ENCODE data around the gene PIK3C2G.

The PIK3C2G gene

GRCh38 chr12:18400186-18400585 is 138.9 kb downstream of the PIK3C2G start:
- TF ChIP-seq SPI1 (IDR thresholded peaks at IDR 0.05; ENCODE audit: borderline replicate concordance, low read depth) (no peak), POLR2AphosphoS5 (IDR thresholded peaks at IDR 0.05; ENCODE audit: low read depth) (no peak), GABPA (IDR thresholded peaks at IDR 0.05; ENCODE audit: low read depth) (no peak)
- TF ChIP-seq, protein P1, sequence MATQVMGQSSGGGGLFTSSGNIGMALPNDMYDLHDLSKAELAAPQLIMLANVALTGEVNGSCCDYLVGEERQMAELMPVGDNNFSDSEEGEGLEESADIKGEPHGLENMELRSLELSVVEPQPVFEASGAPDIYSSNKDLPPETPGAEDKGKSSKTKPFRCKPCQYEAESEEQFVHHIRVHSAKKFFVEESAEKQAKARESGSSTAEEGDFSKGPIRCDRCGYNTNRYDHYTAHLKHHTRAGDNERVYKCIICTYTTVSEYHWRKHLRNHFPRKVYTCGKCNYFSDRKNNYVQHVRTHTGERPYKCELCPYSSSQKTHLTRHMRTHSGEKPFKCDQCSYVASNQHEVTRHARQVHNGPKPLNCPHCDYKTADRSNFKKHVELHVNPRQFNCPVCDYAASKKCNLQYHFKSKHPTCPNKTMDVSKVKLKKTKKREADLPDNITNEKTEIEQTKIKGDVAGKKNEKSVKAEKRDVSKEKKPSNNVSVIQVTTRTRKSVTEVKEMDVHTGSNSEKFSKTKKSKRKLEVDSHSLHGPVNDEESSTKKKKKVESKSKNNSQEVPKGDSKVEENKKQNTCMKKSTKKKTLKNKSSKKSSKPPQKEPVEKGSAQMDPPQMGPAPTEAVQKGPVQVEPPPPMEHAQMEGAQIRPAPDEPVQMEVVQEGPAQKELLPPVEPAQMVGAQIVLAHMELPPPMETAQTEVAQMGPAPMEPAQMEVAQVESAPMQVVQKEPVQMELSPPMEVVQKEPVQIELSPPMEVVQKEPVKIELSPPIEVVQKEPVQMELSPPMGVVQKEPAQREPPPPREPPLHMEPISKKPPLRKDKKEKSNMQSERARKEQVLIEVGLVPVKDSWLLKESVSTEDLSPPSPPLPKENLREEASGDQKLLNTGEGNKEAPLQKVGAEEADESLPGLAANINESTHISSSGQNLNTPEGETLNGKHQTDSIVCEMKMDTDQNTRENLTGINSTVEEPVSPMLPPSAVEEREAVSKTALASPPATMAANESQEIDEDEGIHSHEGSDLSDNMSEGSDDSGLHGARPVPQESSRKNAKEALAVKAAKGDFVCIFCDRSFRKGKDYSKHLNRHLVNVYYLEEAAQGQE (IDR thresholded peaks at IDR 0.05; ENCODE audit: insufficient replicate concordance, low read depth) = no peak
- TF ChIP-seq, protein P2, sequence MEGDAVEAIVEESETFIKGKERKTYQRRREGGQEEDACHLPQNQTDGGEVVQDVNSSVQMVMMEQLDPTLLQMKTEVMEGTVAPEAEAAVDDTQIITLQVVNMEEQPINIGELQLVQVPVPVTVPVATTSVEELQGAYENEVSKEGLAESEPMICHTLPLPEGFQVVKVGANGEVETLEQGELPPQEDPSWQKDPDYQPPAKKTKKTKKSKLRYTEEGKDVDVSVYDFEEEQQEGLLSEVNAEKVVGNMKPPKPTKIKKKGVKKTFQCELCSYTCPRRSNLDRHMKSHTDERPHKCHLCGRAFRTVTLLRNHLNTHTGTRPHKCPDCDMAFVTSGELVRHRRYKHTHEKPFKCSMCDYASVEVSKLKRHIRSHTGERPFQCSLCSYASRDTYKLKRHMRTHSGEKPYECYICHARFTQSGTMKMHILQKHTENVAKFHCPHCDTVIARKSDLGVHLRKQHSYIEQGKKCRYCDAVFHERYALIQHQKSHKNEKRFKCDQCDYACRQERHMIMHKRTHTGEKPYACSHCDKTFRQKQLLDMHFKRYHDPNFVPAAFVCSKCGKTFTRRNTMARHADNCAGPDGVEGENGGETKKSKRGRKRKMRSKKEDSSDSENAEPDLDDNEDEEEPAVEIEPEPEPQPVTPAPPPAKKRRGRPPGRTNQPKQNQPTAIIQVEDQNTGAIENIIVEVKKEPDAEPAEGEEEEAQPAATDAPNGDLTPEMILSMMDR (IDR thresholded peaks at IDR 0.05; ENCODE audit: insufficient read depth, low read length) = no peak
- Histone ChIP-seq H3K27me3 (ENCODE audit: insufficient read depth, poor library complexity, severe bottlenecking) (no peaks in the 10 kb centered on the region), H3K27ac (replicated peaks) (no peak overlapping the region), H3K4me3 (replicated peaks; ENCODE audit: insufficient read depth, low read length) (no peak overlapping the region)
- DNase-seq (ENCODE audit: low read depth in 1 of 2, low spot score in 1 of 2) = no peak

DNA sequence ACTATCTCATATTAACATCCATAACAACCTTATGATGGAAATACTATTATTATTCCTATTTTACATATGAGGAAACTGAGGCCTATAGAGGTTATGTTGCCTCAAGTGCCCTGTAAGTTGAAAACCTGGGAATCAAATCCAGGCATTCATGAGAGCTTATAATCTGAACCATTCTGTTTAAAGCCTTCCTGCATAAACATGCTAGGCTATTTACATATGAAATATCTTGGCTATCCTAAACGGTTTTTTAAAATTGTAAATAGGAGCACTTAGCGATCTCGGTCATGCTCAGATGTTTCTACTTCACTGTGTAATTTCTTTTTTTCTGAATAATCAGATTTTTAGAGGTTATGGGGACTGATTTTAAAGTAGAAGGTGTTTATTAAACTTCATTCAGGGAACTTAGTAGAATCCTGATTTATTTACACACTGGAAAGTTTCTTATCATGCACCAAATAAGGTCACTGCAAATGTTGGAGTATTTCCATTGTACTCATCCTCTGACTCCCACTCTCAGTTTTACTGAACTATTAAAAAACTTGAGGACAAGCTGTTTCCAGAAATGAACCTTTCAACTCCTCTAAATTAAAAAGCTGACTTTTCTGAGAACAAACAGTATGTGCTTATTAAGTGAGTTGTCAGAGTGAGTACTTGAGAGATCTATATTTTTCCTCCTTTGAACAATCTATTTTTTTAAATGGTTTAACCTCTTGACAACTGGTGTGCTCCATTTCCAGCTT is 141.7 kb downstream of the PIK3C2G start:
- no peak for DNase-seq (ENCODE audit: low read depth in 1 of 2, low spot score in 1 of 2)
- Histone ChIP-seq H3K27me3 (ENCODE audit: insufficient read depth, poor library complexity, severe bottlenecking) (no peaks in the 10 kb centered on the region), H3K27ac (replicated peaks) (no peak overlapping the region), H3K4me3 (replicated peaks; ENCODE audit: insufficient read depth, low read length) (no peak overlapping the region)
- TF ChIP-seq GABPA (IDR thresholded peaks at IDR 0.05; ENCODE audit: low read depth) = no peak
- TF ChIP-seq, protein P2 (IDR thresholded peaks at IDR 0.05; ENCODE audit: insufficient read depth, low read length) = no peak
- TF ChIP-seq SPI1 (IDR thresholded peaks at IDR 0.05; ENCODE audit: borderline replicate concordance, low read depth) = no peak
- TF ChIP-seq POLR2AphosphoS5 (IDR thresholded peaks at IDR 0.05; ENCODE audit: low read depth) = no peak
- TF ChIP-seq, protein P1 (IDR thresholded peaks at IDR 0.05; ENCODE audit: insufficient replicate concordance, low read depth) = no peak

DNA sequence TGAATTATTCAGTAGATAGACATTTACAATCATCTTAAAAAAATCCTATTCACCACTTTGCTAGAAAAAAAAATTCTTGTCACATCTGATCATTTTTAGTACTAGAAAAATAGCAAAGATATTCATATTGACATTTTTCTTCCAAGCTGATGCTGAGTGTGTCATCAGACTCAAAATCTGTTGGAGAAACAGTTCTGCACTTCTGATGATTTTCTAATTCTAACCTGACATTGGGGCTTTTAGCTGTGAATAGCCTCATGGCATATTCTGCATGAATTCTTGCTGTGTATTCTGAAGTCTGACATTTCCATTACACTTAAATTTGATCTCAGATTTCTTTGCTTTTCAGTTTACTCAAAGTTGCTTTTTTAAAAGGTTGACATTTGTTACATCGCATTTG is 150.1 kb downstream of the PIK3C2G start:
- no peak for DNase-seq (ENCODE audit: low read depth in 1 of 2, low spot score in 1 of 2)
- TF ChIP-seq GABPA (IDR thresholded peaks at IDR 0.05; ENCODE audit: low read depth) = no peak
- no peak for TF ChIP-seq POLR2AphosphoS5 (IDR thresholded peaks at IDR 0.05; ENCODE audit: low read depth)
- TF ChIP-seq SPI1 (IDR thresholded peaks at IDR 0.05; ENCODE audit: borderline replicate concordance, low read depth) = no peak
- TF ChIP-seq, protein P2 (IDR thresholded peaks at IDR 0.05; ENCODE audit: insufficient read depth, low read length) = no peak
- TF ChIP-seq, protein P1 (IDR thresholded peaks at IDR 0.05; ENCODE audit: insufficient replicate concordance, low read depth) = no peak
- Histone ChIP-seq H3K27ac (replicated peaks) (no peak overlapping the region), H3K4me3 (replicated peaks; ENCODE audit: insufficient read depth, low read length) (no peak overlapping the region), H3K27me3 (ENCODE audit: insufficient read depth, poor library complexity, severe bottlenecking) (no peaks in the 10 kb centered on the region)

Data from HL-60 (cell line).